ENCODE results near the gene KMT2A.

DNA sequence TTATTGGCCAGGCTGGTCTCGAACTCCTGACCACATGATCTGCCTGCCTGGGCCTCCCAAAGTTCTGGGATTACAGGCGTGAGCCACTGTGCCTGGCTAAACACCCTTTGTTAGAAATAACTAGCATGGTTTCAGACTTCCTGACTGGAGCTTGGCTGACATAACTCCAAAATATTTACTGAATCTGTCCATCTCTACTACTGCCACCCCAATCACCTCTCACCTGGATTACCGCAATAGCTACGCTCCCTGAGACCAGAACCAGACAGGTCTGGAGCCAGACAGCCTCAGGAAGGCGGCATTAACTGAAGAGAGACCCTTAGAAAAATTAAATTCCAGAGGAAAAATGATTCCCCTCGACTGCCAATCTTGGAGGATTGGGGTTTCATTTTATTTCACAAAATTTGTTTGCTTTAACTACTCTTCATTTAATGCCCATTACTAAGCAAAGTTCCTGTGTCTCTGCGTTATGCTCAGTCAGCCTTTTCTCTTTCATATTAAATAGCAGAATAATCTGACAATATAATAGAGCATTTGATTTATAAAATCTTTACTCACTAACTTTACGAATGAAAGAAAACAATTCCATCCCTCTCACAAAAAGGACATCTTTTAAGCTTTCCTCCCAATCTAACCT, 107.8 kb downstream of the KMT2A start:
- TF ChIP-seq, protein P1, sequence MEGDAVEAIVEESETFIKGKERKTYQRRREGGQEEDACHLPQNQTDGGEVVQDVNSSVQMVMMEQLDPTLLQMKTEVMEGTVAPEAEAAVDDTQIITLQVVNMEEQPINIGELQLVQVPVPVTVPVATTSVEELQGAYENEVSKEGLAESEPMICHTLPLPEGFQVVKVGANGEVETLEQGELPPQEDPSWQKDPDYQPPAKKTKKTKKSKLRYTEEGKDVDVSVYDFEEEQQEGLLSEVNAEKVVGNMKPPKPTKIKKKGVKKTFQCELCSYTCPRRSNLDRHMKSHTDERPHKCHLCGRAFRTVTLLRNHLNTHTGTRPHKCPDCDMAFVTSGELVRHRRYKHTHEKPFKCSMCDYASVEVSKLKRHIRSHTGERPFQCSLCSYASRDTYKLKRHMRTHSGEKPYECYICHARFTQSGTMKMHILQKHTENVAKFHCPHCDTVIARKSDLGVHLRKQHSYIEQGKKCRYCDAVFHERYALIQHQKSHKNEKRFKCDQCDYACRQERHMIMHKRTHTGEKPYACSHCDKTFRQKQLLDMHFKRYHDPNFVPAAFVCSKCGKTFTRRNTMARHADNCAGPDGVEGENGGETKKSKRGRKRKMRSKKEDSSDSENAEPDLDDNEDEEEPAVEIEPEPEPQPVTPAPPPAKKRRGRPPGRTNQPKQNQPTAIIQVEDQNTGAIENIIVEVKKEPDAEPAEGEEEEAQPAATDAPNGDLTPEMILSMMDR (IDR thresholded peaks at IDR 0.05; ENCODE audit: low read length): no peak
- no peak for TF ChIP-seq EZH2phosphoT487 (IDR thresholded peaks at IDR 0.05; ENCODE audit: low read length)
- TF ChIP-seq EZH2 (optimal IDR thresholded peaks at IDR 0.05; ENCODE audit: low read depth, low read length): no peak
